Type B pancreatic cell (in vitro differentiated cells): ENCODE data around the gene KHDRBS1. TPM values are rescaled to one million over a fixed set of nuclear protein-coding genes. Genes with fewer than 3 reads are reported as not detected.
"Not testable (repeated sequence)": the region's sequence is repeated elsewhere in the genome, so short reads cannot be mapped to it uniquely, and the experiment has no call there.

ENCODE experiments used
- DNase-seq: peaks from one replicate; pipeline ENCODE4 v3.0.0; 2021; ENCODE audit warnings: mixed read lengths; ENCODE audit not compliant: unreplicated experiment; ENCODE audit errors: extremely low spot score
- H3K27ac Mint-ChIP-seq: 2 replicates; pipeline ENCODE4 v1.8.0; 2021; ENCODE audit warnings: mild to moderate bottlenecking, mixed read lengths
- H3K27me3 Mint-ChIP-seq: 2 replicates; pipeline ENCODE4 v1.8.0; 2021; ENCODE audit warnings: mixed read lengths
- H3K36me3 Mint-ChIP-seq: 2 replicates; pipeline ENCODE4 v1.8.0; 2021; ENCODE audit warnings: mixed read lengths
- H3K4me1 Mint-ChIP-seq: one replicate; pipeline ENCODE4 v1.8.0; 2021; ENCODE audit warnings: mixed read lengths; ENCODE audit not compliant: unreplicated experiment
- H3K4me3 Mint-ChIP-seq: 2 replicates; pipeline ENCODE4 v1.8.0; 2021; ENCODE audit warnings: mild to moderate bottlenecking, mixed read lengths
- H3K9me3 Mint-ChIP-seq: 2 replicates; pipeline ENCODE4 v1.8.0; 2021; ENCODE audit warnings: mixed read lengths
- microRNA-seq: library from miRNA; unstranded; fragments of <30 nt; microRNA quantifications from one replicate; pipeline ENCODE4, GENCODE V29; 2020
- total RNA-seq: library from RNA; stranded (reverse); gene quantifications from 2 replicates; pipeline ENCODE4 v1.2.1, GENCODE V29; 2021; ENCODE audit warnings: low replicate concordance
- TF ChIP-seq, protein P1 (sequence below): fragments of 200-600 bp; sonication (generic); conservative IDR thresholded peaks from 2 replicates; pipeline ENCODE4 v1.5.0; 2021; ENCODE audit warnings: antibody characterized with exemption, mild to moderate bottlenecking

Gene KHDRBS1
- total RNA-seq, 1 donor from 2014 or later: 202 TPM

- peaks cover 18% of the 10 kb centered on the region for H3K4me1 Mint-ChIP-seq
- DNase-seq: no peak
- peak overlapping the region; percentile 43 for H3K4me3 Mint-ChIP-seq
- no peak overlapping the region for H3K27ac Mint-ChIP-seq
- H3K27me3 Mint-ChIP-seq: no peaks in the 10 kb centered on the region
- H3K9me3 Mint-ChIP-seq: no peaks in the 10 kb centered on the region
- TF ChIP-seq, protein P1, sequence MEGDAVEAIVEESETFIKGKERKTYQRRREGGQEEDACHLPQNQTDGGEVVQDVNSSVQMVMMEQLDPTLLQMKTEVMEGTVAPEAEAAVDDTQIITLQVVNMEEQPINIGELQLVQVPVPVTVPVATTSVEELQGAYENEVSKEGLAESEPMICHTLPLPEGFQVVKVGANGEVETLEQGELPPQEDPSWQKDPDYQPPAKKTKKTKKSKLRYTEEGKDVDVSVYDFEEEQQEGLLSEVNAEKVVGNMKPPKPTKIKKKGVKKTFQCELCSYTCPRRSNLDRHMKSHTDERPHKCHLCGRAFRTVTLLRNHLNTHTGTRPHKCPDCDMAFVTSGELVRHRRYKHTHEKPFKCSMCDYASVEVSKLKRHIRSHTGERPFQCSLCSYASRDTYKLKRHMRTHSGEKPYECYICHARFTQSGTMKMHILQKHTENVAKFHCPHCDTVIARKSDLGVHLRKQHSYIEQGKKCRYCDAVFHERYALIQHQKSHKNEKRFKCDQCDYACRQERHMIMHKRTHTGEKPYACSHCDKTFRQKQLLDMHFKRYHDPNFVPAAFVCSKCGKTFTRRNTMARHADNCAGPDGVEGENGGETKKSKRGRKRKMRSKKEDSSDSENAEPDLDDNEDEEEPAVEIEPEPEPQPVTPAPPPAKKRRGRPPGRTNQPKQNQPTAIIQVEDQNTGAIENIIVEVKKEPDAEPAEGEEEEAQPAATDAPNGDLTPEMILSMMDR: no peak
- peaks cover 7% of the 10 kb centered on the region for H3K36me3 Mint-ChIP-seq
Measured at GRCh38 chr1:32074841-32075240, 61.2 kb downstream of the KHDRBS1 start.

DNA sequence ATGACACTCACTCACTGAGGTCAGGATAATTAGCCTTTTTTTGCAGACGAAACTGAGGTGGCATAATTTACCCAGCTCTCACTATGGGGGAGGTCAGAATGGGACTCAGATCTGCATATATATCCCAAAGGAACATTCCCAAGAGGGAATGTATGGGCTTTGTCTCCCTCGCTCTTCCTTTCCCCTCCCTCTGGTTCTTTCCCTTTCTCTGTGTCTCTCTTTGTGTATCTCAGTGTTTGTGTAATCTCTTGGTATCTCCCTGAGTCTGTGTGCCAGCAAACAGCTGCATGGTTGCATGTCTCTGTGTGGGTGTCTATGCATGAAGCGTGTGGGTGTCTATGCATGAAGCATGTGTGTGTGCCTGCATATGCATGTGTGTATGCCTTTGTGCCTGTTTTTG lies 63.8 kb downstream of the KHDRBS1 start:
- peak overlapping the region; percentile 26 for H3K4me3 Mint-ChIP-seq
- peaks cover 12% of the 10 kb centered on the region for H3K4me1 Mint-ChIP-seq
- no peak overlapping the region for H3K27ac Mint-ChIP-seq
- TF ChIP-seq, protein P1: no peak
- peaks cover 13% of the 10 kb centered on the region for H3K36me3 Mint-ChIP-seq
- no peaks in the 10 kb centered on the region for H3K9me3 Mint-ChIP-seq
- no peaks in the 10 kb centered on the region for H3K27me3 Mint-ChIP-seq
- DNase-seq: no peak

DNA sequence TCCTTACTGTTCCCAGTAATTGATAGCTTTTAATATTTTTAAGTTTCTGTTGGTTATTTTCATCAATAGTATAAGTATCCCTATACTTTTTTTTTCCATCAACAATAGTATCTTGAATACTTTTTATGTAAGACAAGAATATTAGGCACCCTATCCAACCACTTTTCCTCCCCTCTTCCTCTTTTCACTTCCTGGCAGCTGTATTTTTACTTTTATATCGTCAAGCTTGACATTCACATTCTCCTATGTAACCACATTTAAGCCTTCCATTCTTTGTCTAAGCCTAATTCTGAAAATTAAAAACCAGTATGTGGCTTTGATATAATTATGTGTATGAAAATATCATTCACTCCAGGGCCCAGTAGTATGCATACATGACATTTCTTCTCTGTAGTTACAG lies 68.4 kb downstream of the KHDRBS1 start:
- Mint-ChIP-seq H3K9me3 (no peaks in the 10 kb centered on the region), H3K4me3 (no peak overlapping the region), H3K27ac (no peak overlapping the region), H3K4me1 (no peaks in the 10 kb centered on the region), H3K27me3 (no peaks in the 10 kb centered on the region), H3K36me3 (peaks cover 34% of the 10 kb centered on the region)
- TF ChIP-seq, protein P1: no peak
- no peak for DNase-seq

- H3K36me3 Mint-ChIP-seq: peaks cover 32% of the 10 kb centered on the region
- H3K4me1 Mint-ChIP-seq, H3K27ac Mint-ChIP-seq, H3K9me3 Mint-ChIP-seq, H3K27me3 Mint-ChIP-seq, DNase-seq, H3K4me3 Mint-ChIP-seq: not testable (repeated sequence)
Measured at GRCh38 chr1:32086381-32086780, 72.7 kb downstream of the KHDRBS1 start.

- Mint-ChIP-seq H3K9me3 (no peaks in the 10 kb centered on the region), H3K27ac (no peak overlapping the region), H3K36me3 (peaks cover 15% of the 10 kb centered on the region), H3K4me1 (no peaks in the 10 kb centered on the region), H3K4me3 (no peak overlapping the region), H3K27me3 (no peaks in the 10 kb centered on the region)
- TF ChIP-seq, protein P1: no peak
- no peak for DNase-seq
Measured at GRCh38 chr1:32091176-32091575, 77.5 kb downstream of the KHDRBS1 start.

DNA sequence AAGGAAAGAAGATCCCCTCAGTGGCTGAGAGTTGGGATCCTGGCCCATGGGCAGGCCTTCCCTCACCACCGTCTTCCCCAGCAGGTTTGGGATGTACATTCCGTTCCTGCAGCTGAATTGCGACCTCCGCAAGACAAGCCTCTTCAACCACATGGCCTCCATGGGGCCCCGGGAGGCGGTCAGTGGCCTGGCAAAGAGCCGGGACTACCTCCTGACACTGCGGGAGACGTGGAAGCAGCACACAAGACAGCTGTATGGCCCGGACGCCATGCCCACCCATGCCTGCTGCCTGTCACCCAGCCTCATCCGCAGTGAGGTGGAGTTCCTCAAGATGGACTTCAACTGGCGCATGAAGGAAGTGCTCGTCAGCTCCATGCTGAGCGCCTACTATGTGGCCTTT lies 77.9 kb downstream of the KHDRBS1 start:
- DNase-seq: no peak
- H3K27ac Mint-ChIP-seq: no peak overlapping the region
- no peak overlapping the region for H3K4me3 Mint-ChIP-seq
- no peaks in the 10 kb centered on the region for H3K4me1 Mint-ChIP-seq
- H3K27me3 Mint-ChIP-seq: no peaks in the 10 kb centered on the region
- peaks cover 13% of the 10 kb centered on the region for H3K36me3 Mint-ChIP-seq
- TF ChIP-seq, protein P1: no peak
- H3K9me3 Mint-ChIP-seq: no peaks in the 10 kb centered on the region

Small RNA genes lying within 50 kb of the gene (microRNA-seq; reads per million reads assigned to microRNA genes)
- gene MIR5585: not detected

Other genes starting within 250 kb of the KHDRBS1 start
- 3.2 and 14.2 TPM in 2 replicates for gene ADGRB2, start 249.5 kb upstream of the KHDRBS1 start, total RNA-seq
- 0.52 and 1.1 TPM in 2 replicates for gene SPOCD1, start 197.8 kb upstream of the KHDRBS1 start, total RNA-seq
- gene PTP4A2, start 75.5 kb upstream of the KHDRBS1 start, total RNA-seq: 150 and 179 TPM in 2 replicates
- gene TMEM39B, start 59.1 kb downstream of the KHDRBS1 start, total RNA-seq: 17.2 and 23.3 TPM in 2 replicates
- gene KPNA6, start 94.2 kb downstream of the KHDRBS1 start, total RNA-seq: 76.2 and 85.1 TPM in 2 replicates
- gene TXLNA, start 165.8 kb downstream of the KHDRBS1 start, total RNA-seq: 54.0 and 60.4 TPM in 2 replicates
- 15.8 and 19.6 TPM in 2 replicates for gene CCDC28B, start 186.7 kb downstream of the KHDRBS1 start, total RNA-seq
- gene IQCC, start 191.8 kb downstream of the KHDRBS1 start, total RNA-seq: 4.3 and 4.7 TPM in 2 replicates
- not detected in 2 replicates for gene DCDC2B, start 195.2 kb downstream of the KHDRBS1 start, total RNA-seq
- gene TMEM234, start 208.5 kb downstream of the KHDRBS1 start, total RNA-seq: 33.9 and 35.4 TPM in 2 replicates
- 162 and 179 TPM in 2 replicates for gene EIF3I, start 208.5 kb downstream of the KHDRBS1 start, total RNA-seq
- gene FAM167B, start 233.4 kb downstream of the KHDRBS1 start, total RNA-seq: 1.4 and 2.1 TPM in 2 replicates
- not detected in 2 replicates for gene LCK, start 237.4 kb downstream of the KHDRBS1 start, total RNA-seq